WI38 (cell line): ENCODE results near the gene OAS2.

Source experiments
- H3K4me3 ChIP-seq: 2 replicates; pipeline ENCODE4 v1.5.1; 2011; ENCODE audit warnings: low read depth, mild to moderate bottlenecking, control low read depth, low read length
- CTCF ChIP-seq: IDR thresholded peaks from 2 replicates; pipeline ENCODE4 v1.5.1; 2012; ENCODE audit warnings: low read depth, mild to moderate bottlenecking, control low read depth, low read length

OAS2 gene

GRCh38 chr12:113006206-113006605 is 27.9 kb downstream of the OAS2 start:
- H3K4me3 ChIP-seq, result no peak overlapping the region
- TF ChIP-seq CTCF, result no peak

GRCh38 chr12:113006641-113007040 is 28.3 kb downstream of the OAS2 start:
- H3K4me3 ChIP-seq, result no peak overlapping the region

GRCh38 chr12:113007166-113007565 is 28.8 kb downstream of the OAS2 start:
- H3K4me3 ChIP-seq, result no peak overlapping the region
- TF ChIP-seq CTCF, result no peak

More at GRCh38 chr12:113006641-113007040, 28.3 kb downstream of the OAS2 start:
- no peak for TF ChIP-seq CTCF

- no peak overlapping the region for H3K4me3 ChIP-seq
- TF ChIP-seq CTCF, result no peak
Measured at GRCh38 chr12:113010701-113011100, 32.4 kb downstream of the OAS2 start.

- no peak overlapping the region for H3K4me3 ChIP-seq
- TF ChIP-seq CTCF, result no peak
Measured at GRCh38 chr12:113014565-113014964, 36.2 kb downstream of the OAS2 start.

- H3K4me3 ChIP-seq, result no peak overlapping the region
Measured at GRCh38 chr12:113016796-113017195, 38.5 kb downstream of the OAS2 start.

GRCh38 chr12:113019025-113019424 is 40.7 kb downstream of the OAS2 start:
- no peak for TF ChIP-seq CTCF
- no peak overlapping the region for H3K4me3 ChIP-seq

More at GRCh38 chr12:113016796-113017195, 38.5 kb downstream of the OAS2 start:
- TF ChIP-seq CTCF, result no peak
